H1 (cell line): Measurements from ENCODE around the gene KTN1. TPM values are rescaled to one million over a fixed set of nuclear protein-coding genes. Genes with fewer than 3 reads are reported as not detected.

ENCODE experiments used
- CTCF ChIA-PET: fragments of 300-600 bp; sonication (Branson Sonifier 250); formaldehyde crosslinking; loops from one replicate; lab custom pipeline; 2021; ENCODE audit not compliant: partially characterized antibody; lab: Charles Lee
- POLR2A ChIA-PET: fragments of 300-600 bp; sonication (Branson Sonifier 250); formaldehyde crosslinking; loops from one replicate; lab custom pipeline; 2021; ENCODE audit warnings: inconsistent platforms; ENCODE audit not compliant: partially characterized antibody; lab: Charles Lee
- DNase-seq, 2 experiments: peaks; one replicate each; pipeline versions ENCODE4 v3.0.0 to v3.0.0-alpha.2; 2010 to 2022; ENCODE audit warnings: low spot score in 2 of 2, low read depth in 1 of 2, mixed read lengths in 1 of 2
- FAIRE-seq: peaks from 2 replicates; lab custom pipeline; 2011; peaks lifted over from hg19 to GRCh38; lab: Jason Lieb, UNC
- H2AFZ ChIP-seq: 2 replicates; pipeline ENCODE4 v1.8.1; 2012; ENCODE audit warnings: low read length, inconsistent platforms
- H2AK5ac ChIP-seq: 2 replicates; pipeline ENCODE4 v1.6.1; 2013; ENCODE audit warnings: low read depth, low read length
- H2BK120ac ChIP-seq: replicated peaks from 2 replicates; pipeline ENCODE3; 2013; ENCODE audit warnings: low read depth, low read length, inconsistent platforms
- H2BK12ac ChIP-seq: 2 replicates; pipeline ENCODE4 v1.6.1; 2013; ENCODE audit warnings: low read depth, low read length
- H2BK15ac ChIP-seq: 2 replicates; pipeline ENCODE4 v1.6.1; 2013; ENCODE audit warnings: low read length
- H2BK20ac ChIP-seq: 2 replicates; pipeline ENCODE4 v1.6.1; 2013; ENCODE audit warnings: low read length
- H2BK5ac ChIP-seq: 2 replicates; pipeline ENCODE4 v1.6.1; 2013; ENCODE audit warnings: low read depth, low read length
- H3K14ac ChIP-seq: 2 replicates; pipeline ENCODE4 v1.6.1; 2013; ENCODE audit warnings: inconsistent platforms; ENCODE audit not compliant: insufficient read length
- H3K18ac ChIP-seq: 2 replicates; pipeline ENCODE4 v1.6.1; 2013; ENCODE audit warnings: low read length; ENCODE audit errors: extremely low read depth
- H3K23ac ChIP-seq: 2 replicates; pipeline ENCODE4 v1.6.1; 2013; ENCODE audit warnings: inconsistent platforms; ENCODE audit not compliant: insufficient read length
- H3K23me2 ChIP-seq: 2 replicates; pipeline ENCODE4 v1.6.1; 2013; ENCODE audit warnings: low read depth, low read length
- H3K27ac ChIP-seq: 2 replicates; pipeline ENCODE4 v1.6.1; 2011; ENCODE audit warnings: low read depth, low read length, inconsistent platforms
- H3K27me3 ChIP-seq, 4 experiments: replicated peaks in 1 of 4; 1 replicate in 1 of 4; 2 replicates in 3 of 4; pipeline versions ENCODE4 v1.6.1 to v1.8.1; 2011 to 2013; ENCODE audit warnings: low read length in 3 of 4, mild to moderate bottlenecking in 3 of 4, inconsistent platforms in 2 of 4, mixed read lengths in 2 of 4, moderate library complexity in 1 of 4; ENCODE audit not compliant: control insufficient read depth in 3 of 4, insufficient read depth in 3 of 4; ENCODE audit errors: extremely low read depth in 1 of 4
- H3K36me3 ChIP-seq, 4 experiments: 2 replicates each; pipeline versions ENCODE4 v1.6.1 to v1.8.1; 2011 to 2013; ENCODE audit warnings: mild to moderate bottlenecking in 4 of 4, low read length in 3 of 4, moderate library complexity in 2 of 4, control low read depth in 1 of 4, inconsistent platforms in 1 of 4; ENCODE audit not compliant: insufficient read depth in 4 of 4, control insufficient read depth in 2 of 4
- H3K4ac ChIP-seq: replicated peaks from 2 replicates; pipeline ENCODE3; 2013; ENCODE audit warnings: low read length, low read depth, mixed read lengths, inconsistent platforms; ENCODE audit not compliant: insufficient read length
- H3K4me1 ChIP-seq, 4 experiments: replicated peaks in 1 of 4; 1 replicate in 1 of 4; 2 replicates in 3 of 4; pipeline versions ENCODE4 v1.6.1 to v1.8.1; 2011 to 2013; ENCODE audit warnings: low read length in 3 of 4, inconsistent platforms in 2 of 4, mixed read lengths in 1 of 4; ENCODE audit not compliant: insufficient read depth in 4 of 4, control insufficient read depth in 3 of 4
- H3K4me2 ChIP-seq, 2 experiments: 2 replicates each; pipeline versions ENCODE4 v1.6.1 to v1.8.1; 2011 to 2013; ENCODE audit warnings: low read depth in 2 of 2, low read length in 2 of 2, control low read depth in 1 of 2, inconsistent platforms in 1 of 2, mild to moderate bottlenecking in 1 of 2; ENCODE audit not compliant: insufficient read depth in 1 of 2
- H3K4me3 ChIP-seq, 4 experiments: fragments of 200-600, 300-600 bp in 1 of 4; sonication (generic), shearing (Covaris generic), sonication (Bioruptor Twin) in 1 of 4; 2 replicates each; pipeline versions ENCODE4 v1.5.1 to v1.8.1; 2011 to 2016; ENCODE audit warnings: low read length in 4 of 4, low read depth in 3 of 4, control low read depth in 2 of 4, inconsistent platforms in 2 of 4, mild to moderate bottlenecking in 2 of 4, mixed read lengths in 1 of 4, moderate library complexity in 1 of 4; ENCODE audit not compliant: insufficient read depth in 2 of 4; ENCODE audit errors: extremely low read depth in 1 of 4
- H3K56ac ChIP-seq: replicated peaks from 2 replicates; pipeline ENCODE3; 2013; ENCODE audit warnings: low read depth, mild to moderate bottlenecking, mixed read lengths, low read length, inconsistent platforms; ENCODE audit not compliant: insufficient read length
- H3K79me1 ChIP-seq: 2 replicates; pipeline ENCODE4 v1.6.1; 2013; ENCODE audit warnings: low read depth, low read length, control low read depth
- H3K79me2 ChIP-seq, 2 experiments: 2 replicates each; pipeline versions ENCODE4 v1.6.1 to v1.8.1; 2012 to 2013; ENCODE audit warnings: low read length in 2 of 2, mild to moderate bottlenecking in 2 of 2, inconsistent platforms in 1 of 2; ENCODE audit not compliant: insufficient read depth in 2 of 2, control insufficient read depth in 1 of 2
- H3K9ac ChIP-seq, 4 experiments: replicated peaks in 1 of 4; 1 replicate in 1 of 4; 2 replicates in 3 of 4; pipeline versions ENCODE4 v1.6.1 to v1.8.1; 2011 to 2013; ENCODE audit warnings: low read depth in 3 of 4, low read length in 3 of 4, control low read depth in 2 of 4, mild to moderate bottlenecking in 2 of 4, moderate library complexity in 2 of 4, inconsistent platforms in 1 of 4; ENCODE audit errors: extremely low read depth in 1 of 4
- H3K9me3 ChIP-seq, 2 experiments: 2 replicates each; pipeline versions ENCODE4 v1.6.1 to v1.8.1; 2012 to 2013; ENCODE audit warnings: mild to moderate bottlenecking in 2 of 2, moderate library complexity in 2 of 2, control low read depth in 1 of 2, inconsistent platforms in 1 of 2, low read depth in 1 of 2, low read length in 1 of 2, mixed read lengths in 1 of 2; ENCODE audit not compliant: insufficient read depth in 2 of 2
- H4K20me1 ChIP-seq, 2 experiments: replicated peaks in 1 of 2; 2 replicates each; pipeline versions ENCODE3 to v1.8.1; 2011 to 2013; ENCODE audit warnings: inconsistent platforms in 2 of 2, low read length in 2 of 2, mild to moderate bottlenecking in 1 of 2; ENCODE audit not compliant: insufficient read depth in 2 of 2, control insufficient read depth in 1 of 2
- H4K5ac ChIP-seq: 2 replicates; pipeline ENCODE4 v1.6.1; 2013; ENCODE audit warnings: low read length, low read depth, mixed read lengths, inconsistent platforms; ENCODE audit not compliant: insufficient read length
- H4K8ac ChIP-seq: 2 replicates; pipeline ENCODE4 v1.8.0; 2013; ENCODE audit warnings: mild to moderate bottlenecking, moderate library complexity, low read length, inconsistent platforms; ENCODE audit not compliant: insufficient read depth; ENCODE audit errors: extremely low read depth
- H4K91ac ChIP-seq: replicated peaks from 2 replicates; pipeline ENCODE3; 2013; ENCODE audit warnings: low read length, mixed read lengths, inconsistent platforms; ENCODE audit not compliant: insufficient read length
- ASH2L ChIP-seq: fragments of 200-600, 300-600 bp; sonication (generic); IDR thresholded peaks from one replicate; pipeline ENCODE4 v1.7.1; 2017; ENCODE audit warnings: low read length
- CTBP2 ChIP-seq: IDR thresholded peaks from 2 replicates; pipeline ENCODE4 v1.7.0; 2011; ENCODE audit warnings: borderline replicate concordance, mild to moderate bottlenecking, moderate library complexity, mixed read lengths, low read length; ENCODE audit not compliant: insufficient read depth, insufficient read length
- EP300 ChIP-seq, 2 experiments: IDR thresholded peaks; 1 replicate in 1 of 2; 2 replicates in 1 of 2; pipeline ENCODE4 v1.6.1; 2011 to 2012; ENCODE audit warnings: low read depth in 2 of 2, low read length in 2 of 2, mild to moderate bottlenecking in 2 of 2, borderline replicate concordance in 1 of 2, inconsistent platforms in 1 of 2, moderate library complexity in 1 of 2
- RNF2 ChIP-seq: fragments of 200-900, 300-1000 bp; sonication (generic); IDR thresholded peaks from 2 replicates; pipeline ENCODE4 v1.7.1; 2016; ENCODE audit warnings: borderline replicate concordance, low read depth, mild to moderate bottlenecking, antibody characterized with exemption, low read length; ENCODE audit not compliant: poor library complexity, severe bottlenecking; ENCODE audit errors: missing control alignments
- SUZ12 ChIP-seq: fragments of 200-600 bp; sonication (generic); IDR thresholded peaks from 2 replicates; pipeline ENCODE4 v1.6.1; 2012; ENCODE audit warnings: mild to moderate bottlenecking, inconsistent platforms, low read length, moderate library complexity, mixed read lengths
- WGBS, 2 experiments: shearing (Covaris generic) in 1 of 2; methylation state at CpG; one replicate each; pipeline versions ENCODE4 v1.1.6 to v1.1.7; 2013 to 2015; ENCODE audit warnings: low lambda C conversion rate in 2 of 2, mixed read lengths in 2 of 2, inconsistent platforms in 1 of 2, low coverage in 1 of 2, missing lambda C conversion rate in 1 of 2; ENCODE audit not compliant: insufficient replicate concordance in 2 of 2, insufficient coverage in 1 of 2, insufficient read length in 1 of 2; ENCODE audit errors: extremely low coverage in 1 of 2, missing lambda C conversion rate in 1 of 2; 5-methylcytosine and 5-hydroxymethylcytosine counted together
- polyA plus RNA-seq, 7 experiments: library from polyadenylated mRNA; depleted of rRNA in 3 of 7; stranded (reverse) in 5 of 7; unstranded in 2 of 7; fragments of >200 nt in 5 of 7; fragments of 200-250 nt in 2 of 7; gene quantifications; 1 replicate in 5 of 7; 2 replicates in 1 of 7; 4 replicates in 1 of 7; pipeline versions ENCODE4 v1.2.1 to v1.2.3, GENCODE V29; 2011 to 2013; ENCODE audit warnings: missing spikeins in 2 of 7, mixed read lengths in 2 of 7
- total RNA-seq: library from RNA; stranded (reverse); fragmentation: NEBNext Ultra II Directional; extraction: Animal tissue kit (Norgen Biotek cat#: 25700); gene quantifications from 2 replicates; pipeline ENCODE4 v1.2.1, GENCODE V29; 2021

Gene KTN1
- total and polyA plus RNA-seq, 2 of the 8 experiments (the other 6 are each of a cell fraction or from before 2014, with no cell fraction given) = 15.4 to 151 TPM

DNA sequence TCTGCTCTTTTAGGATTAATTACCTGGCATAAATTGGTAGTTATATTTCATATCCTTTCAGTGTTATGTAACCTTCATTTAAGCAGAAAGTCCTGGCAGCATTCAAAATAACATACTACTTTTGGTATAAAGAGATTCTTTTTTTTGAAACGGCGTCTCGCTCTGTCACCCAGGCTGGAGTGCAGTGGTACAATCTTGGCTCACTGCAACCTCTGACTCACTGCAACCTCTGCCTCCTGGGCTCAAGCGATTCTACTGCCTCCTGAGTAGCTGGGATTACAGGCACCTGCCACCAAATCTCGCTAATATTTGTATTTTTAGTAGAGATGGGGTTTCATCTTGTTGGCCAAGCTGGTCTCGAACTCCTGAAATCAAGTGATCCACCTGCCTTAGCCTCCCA, 9.2 kb downstream of the KTN1 start:
- POLR2A ChIA-PET = interaction anchor here (0.8 kb wide), 1 partner anchor 26 kb away, joined by 3 read pairs; no protein-coding TSS in a partner anchor
- Histone ChIP-seq H3K9ac (no peak overlapping the region), H4K20me1 (peaks cover 7 to 15% of the 10 kb centered on the region in 2 experiments)

More for the DNA sequence above, 9.2 kb downstream of the KTN1 start:
- H3K23me2 ChIP-seq = no peaks in the 10 kb centered on the region
- H3K18ac ChIP-seq = no peak overlapping the region
- H2AK5ac ChIP-seq = no peak overlapping the region
- H3K79me1 ChIP-seq = no peaks in the 10 kb centered on the region
- H4K8ac ChIP-seq = no peak overlapping the region
- H4K5ac ChIP-seq = no peak overlapping the region
- FAIRE-seq (no peak), DNase-seq (no peak)
- 85% methylated on average over 6 of the region's 6 CpGs; no CpG with 5 or more reads in 1 of the 2 experiments for WGBS, 2 experiments
- peaks cover 0 to 4% (median under 1%) of the 10 kb centered on the region in 4 experiments; a peak in 2 of 7 replicates for H3K4me1 ChIP-seq
- TF ChIP-seq CTBP2 = no peak
- TF ChIP-seq SUZ12 = no peak
- no peak for TF ChIP-seq EP300 (IDR thresholded peaks at IDR 0.05; ENCODE audit: borderline replicate concordance in 1 of 2, low read depth in 2 of 2, low read length in 2 of 2)
- no peak for TF ChIP-seq ASH2L
- no peak for TF ChIP-seq RNF2
- no peaks in the 10 kb centered on the region for H3K9me3 ChIP-seq
- H3K27me3 ChIP-seq = no peaks in the 10 kb centered on the region
- H3K27ac ChIP-seq = no peak overlapping the region
- no peak overlapping the region for H3K56ac ChIP-seq
- H3K4me3 ChIP-seq = no peak overlapping the region
- CTCF ChIA-PET = interaction anchor here (0.8 kb wide), 1 partner anchor 143 kb away, joined by 4 read pairs; no protein-coding TSS in a partner anchor
- H2BK12ac ChIP-seq = no peak overlapping the region
- H3K36me3 ChIP-seq = no peaks in the 10 kb centered on the region
- H3K14ac ChIP-seq = no peak overlapping the region
- H3K79me2 ChIP-seq = peaks cover 25 to 98% of the 10 kb centered on the region in 2 experiments
- H2BK5ac ChIP-seq = no peak overlapping the region
- no peak overlapping the region for H4K91ac ChIP-seq
- H2BK20ac ChIP-seq = no peak overlapping the region
- H2AFZ ChIP-seq = no peak overlapping the region
- H2BK120ac ChIP-seq = no peak overlapping the region
- H2BK15ac ChIP-seq = no peak overlapping the region
- H3K4me2 ChIP-seq = no peak overlapping the region
- H3K23ac ChIP-seq = no peak overlapping the region
- no peak overlapping the region for H3K4ac ChIP-seq
